OCI-LY3 (cell line): ENCODE measurements around the gene PXN.

ENCODE experiments used
- H2AFZ ChIP-seq: fragments of 200-600, 300-600 bp; shearing (Covaris generic); 2 replicates; pipeline ENCODE4 v1.6.0; 2014; ENCODE audit warnings: antibody characterized with exemption, low read depth, low read length
- H3K27ac ChIP-seq: fragments of 200-600, 300-600 bp; sonication (generic); 2 replicates; pipeline ENCODE4 v1.5.1; 2014; ENCODE audit warnings: mild to moderate bottlenecking, low read length, moderate library complexity, mixed read lengths
- H3K27me3 ChIP-seq: fragments of 200-600, 300-600 bp; sonication (generic); 2 replicates; pipeline ENCODE4 v1.6.1; 2014; ENCODE audit warnings: low read depth, low read length, mixed read lengths
- H3K36me3 ChIP-seq: fragments of 200-600, 300-600 bp; sonication (generic); replicated peaks from 2 replicates; pipeline ENCODE3; 2014; ENCODE audit warnings: low read depth, low read length, mixed read lengths
- H3K4me1 ChIP-seq: fragments of 300-600, 200-600 bp; sonication (generic); 2 replicates; pipeline ENCODE4 v1.6.1; 2014; ENCODE audit warnings: low read length, mixed read lengths
- H3K4me2 ChIP-seq: fragments of 200-600, 300-600 bp; sonication (generic); 2 replicates; pipeline ENCODE4 v1.6.1; 2014; ENCODE audit warnings: low read length, mixed read lengths
- H3K4me3 ChIP-seq: fragments of 300-600, 200-600 bp; sonication (generic); 2 replicates; pipeline ENCODE4 v1.5.1; 2014; ENCODE audit warnings: antibody characterized with exemption, mild to moderate bottlenecking, low read length, moderate library complexity
- H3K79me2 ChIP-seq: fragments of 300-600, 200-600 bp; shearing (Covaris generic); 2 replicates; pipeline ENCODE4 v1.6.1; 2014; ENCODE audit warnings: mild to moderate bottlenecking, low read length, mixed read lengths
- H3K9ac ChIP-seq: fragments of 300-600, 200-600 bp; shearing (Covaris generic); 2 replicates; pipeline ENCODE4 v1.6.0; 2014; ENCODE audit warnings: mild to moderate bottlenecking, low read length, moderate library complexity
- H3K9me3 ChIP-seq: fragments of 200-600, 300-600 bp; shearing (Covaris generic); 2 replicates; pipeline ENCODE4 v1.6.1; 2014; ENCODE audit warnings: low read length, mixed read lengths; ENCODE audit not compliant: insufficient read depth
- H4K20me1 ChIP-seq: fragments of 200-600, 300-600 bp; sonication (generic); 2 replicates; pipeline ENCODE4 v1.6.1; 2016; ENCODE audit warnings: low read length, mixed read lengths; ENCODE audit not compliant: insufficient read depth
- EZH2phosphoT487 ChIP-seq: fragments of 200-600 bp; shearing (Covaris generic); IDR thresholded peaks from 2 replicates; pipeline ENCODE4 v1.6.1; 2018; ENCODE audit warnings: antibody characterized with exemption, mixed run types, low read depth
- TF ChIP-seq, protein P1 (sequence below): fragments of 200-600, 300-600 bp; sonication (generic); IDR thresholded peaks from 2 replicates; pipeline ENCODE4 v1.5.1; 2014; ENCODE audit warnings: antibody characterized with exemption, low read length, low read depth

Gene PXN

DNA sequence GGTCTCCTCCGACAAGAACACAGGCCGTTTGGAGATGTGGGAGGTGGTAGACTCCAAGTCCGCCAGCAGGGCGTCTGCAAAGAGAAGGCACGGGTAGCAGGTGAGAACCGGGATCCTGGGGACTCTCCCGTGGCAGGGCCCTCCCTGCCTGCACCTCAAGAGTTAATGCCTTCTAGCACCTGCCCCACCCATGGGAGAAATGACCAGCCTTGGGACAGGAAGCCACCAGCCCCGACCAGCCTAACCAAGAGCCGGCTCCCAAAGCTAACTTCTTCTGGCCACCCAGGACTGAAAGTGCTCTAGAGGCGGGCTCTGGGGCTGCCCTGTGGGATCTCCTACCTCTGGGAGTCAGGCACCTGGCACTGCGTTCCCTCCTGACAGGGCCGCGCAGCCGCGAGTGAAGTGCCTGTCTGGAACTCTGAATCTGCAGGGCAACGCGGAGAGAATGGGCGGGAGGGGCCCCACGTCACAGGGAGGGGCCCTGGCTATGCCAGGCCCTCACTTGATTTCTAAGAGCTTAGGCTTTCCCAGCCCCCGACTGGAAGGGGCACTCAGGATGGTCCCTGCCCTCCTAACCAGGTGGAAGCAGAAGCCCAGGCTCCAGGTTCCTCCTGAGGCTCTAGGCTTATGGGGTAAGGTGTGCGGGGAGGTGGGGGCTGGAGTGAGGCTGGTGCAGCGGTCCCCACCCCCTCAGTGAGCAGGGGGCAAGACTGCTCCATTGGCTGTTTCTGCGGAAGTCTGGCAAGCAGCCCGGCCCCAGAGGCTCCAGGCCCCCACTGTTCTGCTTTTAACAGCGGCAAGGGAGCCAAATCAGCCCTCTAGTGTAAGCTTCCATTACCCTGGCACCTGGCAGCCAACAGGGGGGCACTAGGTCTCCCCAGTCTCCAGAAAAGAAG lies 41.0 kb downstream of the PXN start:
- H3K36me3 ChIP-seq, result no peaks in the 10 kb centered on the region
- no peaks in the 10 kb centered on the region for H4K20me1 ChIP-seq
- H3K9me3 ChIP-seq, result no peaks in the 10 kb centered on the region
- no peaks in the 10 kb centered on the region for H3K79me2 ChIP-seq
- H3K4me2 ChIP-seq, result no peak overlapping the region; the same call in 1 of the 2 replicates
- no peaks in the 10 kb centered on the region for H3K27me3 ChIP-seq
- H3K4me3 ChIP-seq, result no peak overlapping the region
- no peak overlapping the region for H2AFZ ChIP-seq
- no peak for TF ChIP-seq EZH2phosphoT487
- TF ChIP-seq, protein P1, sequence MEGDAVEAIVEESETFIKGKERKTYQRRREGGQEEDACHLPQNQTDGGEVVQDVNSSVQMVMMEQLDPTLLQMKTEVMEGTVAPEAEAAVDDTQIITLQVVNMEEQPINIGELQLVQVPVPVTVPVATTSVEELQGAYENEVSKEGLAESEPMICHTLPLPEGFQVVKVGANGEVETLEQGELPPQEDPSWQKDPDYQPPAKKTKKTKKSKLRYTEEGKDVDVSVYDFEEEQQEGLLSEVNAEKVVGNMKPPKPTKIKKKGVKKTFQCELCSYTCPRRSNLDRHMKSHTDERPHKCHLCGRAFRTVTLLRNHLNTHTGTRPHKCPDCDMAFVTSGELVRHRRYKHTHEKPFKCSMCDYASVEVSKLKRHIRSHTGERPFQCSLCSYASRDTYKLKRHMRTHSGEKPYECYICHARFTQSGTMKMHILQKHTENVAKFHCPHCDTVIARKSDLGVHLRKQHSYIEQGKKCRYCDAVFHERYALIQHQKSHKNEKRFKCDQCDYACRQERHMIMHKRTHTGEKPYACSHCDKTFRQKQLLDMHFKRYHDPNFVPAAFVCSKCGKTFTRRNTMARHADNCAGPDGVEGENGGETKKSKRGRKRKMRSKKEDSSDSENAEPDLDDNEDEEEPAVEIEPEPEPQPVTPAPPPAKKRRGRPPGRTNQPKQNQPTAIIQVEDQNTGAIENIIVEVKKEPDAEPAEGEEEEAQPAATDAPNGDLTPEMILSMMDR, result no peak
- H3K27ac ChIP-seq, result no peak overlapping the region
- no peak overlapping the region for H3K9ac ChIP-seq
- H3K4me1 ChIP-seq, result peaks cover 11% of the 10 kb centered on the region

DNA sequence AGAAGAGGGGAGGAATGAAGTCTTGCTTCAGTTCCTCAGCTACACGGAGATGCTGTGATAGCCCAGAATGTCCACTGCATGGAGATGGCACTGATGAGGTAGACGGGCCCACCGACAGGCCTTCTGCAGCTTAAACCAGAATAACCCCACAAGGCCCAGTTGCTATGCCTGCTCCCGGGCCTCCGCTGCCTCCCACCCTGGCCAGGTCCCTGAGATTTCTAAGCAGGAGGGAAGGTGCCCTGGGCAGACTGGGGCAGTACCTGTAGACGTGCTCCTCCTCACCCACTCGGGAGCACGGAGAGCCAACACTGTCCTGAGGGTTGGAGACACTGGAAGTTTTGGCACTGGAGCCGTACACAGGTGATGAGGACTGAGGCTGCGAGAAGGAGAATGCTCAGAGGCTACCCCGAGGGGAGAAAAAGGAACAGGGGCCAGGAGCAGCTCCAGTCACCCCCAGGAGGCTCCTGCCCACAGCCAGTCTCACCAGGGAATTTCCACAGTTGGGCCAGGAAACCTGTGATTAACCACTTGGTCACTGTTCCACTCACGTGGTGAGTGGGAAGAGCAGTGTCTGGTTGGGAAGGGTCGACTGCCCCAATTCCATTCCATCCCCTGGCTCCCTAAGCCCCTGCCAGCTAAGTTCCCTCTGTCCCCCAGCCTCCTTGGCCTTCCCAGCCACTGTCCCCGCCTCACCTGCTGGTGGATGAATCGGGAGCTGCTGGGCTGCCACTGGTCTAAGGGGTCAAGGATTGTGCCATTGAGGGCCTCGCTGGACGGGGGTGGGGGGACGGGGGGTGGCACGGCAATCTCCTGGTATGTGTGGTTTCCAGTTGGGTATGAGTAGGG lies 41.8 kb downstream of the PXN start:
- Histone ChIP-seq H3K27ac (no peak overlapping the region), H3K36me3 (no peaks in the 10 kb centered on the region), H3K4me1 (peaks cover 7% of the 10 kb centered on the region), H2AFZ (no peak overlapping the region), H3K79me2 (no peaks in the 10 kb centered on the region), H3K4me3 (no peak overlapping the region), H3K4me2 (no peak overlapping the region), H3K27me3 (no peaks in the 10 kb centered on the region), H4K20me1 (no peaks in the 10 kb centered on the region), H3K9me3 (no peaks in the 10 kb centered on the region), H3K9ac (no peak overlapping the region)
- TF ChIP-seq, protein P1, result no peak
- no peak for TF ChIP-seq EZH2phosphoT487

DNA sequence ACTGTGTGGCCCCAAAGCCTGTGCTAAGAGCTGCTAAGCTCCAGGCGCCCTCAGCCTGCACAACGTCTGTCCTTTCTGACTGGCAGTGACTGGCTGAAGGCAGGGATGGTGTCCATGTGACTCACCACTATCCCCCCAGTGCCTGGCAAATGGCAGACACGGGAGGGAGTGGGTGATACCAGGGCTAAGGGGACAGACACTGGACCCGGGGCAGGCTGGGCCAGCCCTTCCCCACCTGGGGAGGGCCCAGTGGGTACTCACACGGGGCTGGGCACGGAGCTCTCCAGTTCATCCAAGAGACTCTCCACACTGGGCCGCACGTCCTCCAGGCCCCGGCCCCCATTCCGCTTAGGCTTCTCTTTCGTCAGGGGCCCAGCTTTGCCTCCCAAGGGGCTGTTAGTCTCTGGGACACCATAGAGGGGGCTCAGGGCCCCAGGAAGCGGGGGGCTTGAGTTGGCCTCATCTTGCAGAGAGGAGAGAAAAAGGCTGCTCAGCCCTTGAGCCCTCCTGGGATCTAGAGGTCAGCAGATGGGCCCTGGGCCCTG lies 43.2 kb downstream of the PXN start:
- H3K4me2 ChIP-seq, result no peak overlapping the region
- H2AFZ ChIP-seq, result no peak overlapping the region
- no peaks in the 10 kb centered on the region for H4K20me1 ChIP-seq
- no peak overlapping the region for H3K9ac ChIP-seq
- no peak for TF ChIP-seq EZH2phosphoT487
- TF ChIP-seq, protein P1, result no peak
- no peaks in the 10 kb centered on the region for H3K36me3 ChIP-seq
- no peak overlapping the region for H3K27ac ChIP-seq
- no peaks in the 10 kb centered on the region for H3K27me3 ChIP-seq
- H3K79me2 ChIP-seq, result no peaks in the 10 kb centered on the region
- H3K4me1 ChIP-seq, result no peaks in the 10 kb centered on the region
- H3K4me3 ChIP-seq, result no peak overlapping the region
- no peaks in the 10 kb centered on the region for H3K9me3 ChIP-seq

DNA sequence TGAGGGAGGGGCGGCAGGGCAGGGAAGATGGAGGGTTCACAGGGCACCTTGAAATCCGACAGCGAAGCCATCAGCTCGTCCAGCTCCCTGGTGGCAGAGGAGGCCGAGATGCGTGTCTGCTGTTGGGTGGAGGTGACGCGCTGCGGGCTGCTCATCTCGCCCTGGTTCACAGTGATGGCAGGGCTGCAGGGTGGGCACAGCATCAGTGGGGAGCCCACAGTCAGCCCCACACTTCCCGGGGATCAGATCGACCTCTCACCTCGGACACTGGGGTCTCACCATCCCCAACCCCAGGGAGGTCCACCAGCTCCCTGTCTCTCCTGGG lies 44.0 kb downstream of the PXN start:
- H3K79me2 ChIP-seq, result no peaks in the 10 kb centered on the region
- TF ChIP-seq EZH2phosphoT487, result no peak
- H3K9ac ChIP-seq, result no peak overlapping the region
- H3K27me3 ChIP-seq, result no peaks in the 10 kb centered on the region
- H3K4me3 ChIP-seq, result no peak overlapping the region
- H2AFZ ChIP-seq, result no peak overlapping the region
- no peak overlapping the region for H3K27ac ChIP-seq
- no peaks in the 10 kb centered on the region for H4K20me1 ChIP-seq
- H3K36me3 ChIP-seq, result no peaks in the 10 kb centered on the region
- no peaks in the 10 kb centered on the region for H3K4me1 ChIP-seq
- no peak overlapping the region for H3K4me2 ChIP-seq
- no peaks in the 10 kb centered on the region for H3K9me3 ChIP-seq
